HepG2 (cell line): ENCODE results near the gene PRPF38B. TPM values are rescaled to one million over a fixed set of nuclear protein-coding genes. Genes with fewer than 3 reads are reported as not detected.

ENCODE experiments used
- AGO1 ChIP-seq: fragments of 200-400 bp; formaldehyde crosslinking; IDR thresholded peaks from 2 replicates; pipeline ENCODE4 v1.6.1; 2017; ENCODE audit warnings: mild to moderate bottlenecking, low read depth, low read length, moderate library complexity; ENCODE audit not compliant: poor library complexity, severe bottlenecking
- MTA1 ChIP-seq: sonication (generic); formaldehyde crosslinking; IDR thresholded peaks from 2 replicates; pipeline ENCODE4 v1.4.0; 2020; ENCODE audit warnings: missing genetic modification reagents, mild to moderate bottlenecking, borderline replicate concordance
- U2AF1 ChIP-seq: fragments of 200-400 bp; formaldehyde crosslinking; optimal IDR thresholded peaks from 2 replicates; pipeline ENCODE3; 2017; ENCODE audit warnings: mild to moderate bottlenecking, low read depth, low read length
- polyA plus RNA-seq, 8 experiments: library from polyadenylated mRNA; depleted of rRNA in 3 of 8; stranded (reverse) in 7 of 8; unstranded in 1 of 8; fragments of >200 nt; fragmentation: Illumina TruSeq in 4 of 8; extraction: Trizol in 4 of 8; gene quantifications; 2 replicates each; pipeline versions ENCODE4 v1.2.1 to v1.2.3, GENCODE V29; 2011 to 2016; ENCODE audit warnings: low read depth in 4 of 8, missing spikeins in 1 of 8, mixed read lengths in 1 of 8; ENCODE audit not compliant: insufficient read depth in 1 of 8
- total RNA-seq, 5 experiments: library from RNA; depleted of rRNA; stranded (reverse); fragments of >200 nt; fragmentation: Illumina TruSeq; extraction: Trizol; gene quantifications; 2 replicates each; pipeline ENCODE4 v1.2.3, GENCODE V29; 2016; ENCODE audit warnings: low read depth in 1 of 5
- TF ChIP-seq, protein P1 (sequence below): sonication (generic); IDR thresholded peaks from 2 replicates; pipeline ENCODE4 v1.6.1; 2016; ENCODE audit warnings: low read depth, borderline replicate concordance
- TF ChIP-seq, protein P2 (sequence below): sonication (generic); formaldehyde crosslinking; IDR thresholded peaks from 2 replicates; pipeline ENCODE4 v1.4.0; 2020; ENCODE audit warnings: mild to moderate bottlenecking, missing genetic modification reagents
- TF ChIP-seq, protein P3 (sequence below), 2 experiments: sonication (generic) in 1 of 2; formaldehyde crosslinking in 1 of 2; IDR thresholded peaks; 2 replicates each; pipeline versions ENCODE4 v1.4.0 to v1.6.1; 2018 to 2020; ENCODE audit warnings: missing genetic modification reagents in 2 of 2, borderline replicate concordance in 1 of 2, low read depth in 1 of 2, mild to moderate bottlenecking in 1 of 2, missing biosample characterization in 1 of 2

PRPF38B gene
- total and polyA plus RNA-seq, 2 of the 13 experiments (the other 11 are each of a cell fraction or from before 2014, with no cell fraction given), result 25.7 to 29.7 TPM

DNA sequence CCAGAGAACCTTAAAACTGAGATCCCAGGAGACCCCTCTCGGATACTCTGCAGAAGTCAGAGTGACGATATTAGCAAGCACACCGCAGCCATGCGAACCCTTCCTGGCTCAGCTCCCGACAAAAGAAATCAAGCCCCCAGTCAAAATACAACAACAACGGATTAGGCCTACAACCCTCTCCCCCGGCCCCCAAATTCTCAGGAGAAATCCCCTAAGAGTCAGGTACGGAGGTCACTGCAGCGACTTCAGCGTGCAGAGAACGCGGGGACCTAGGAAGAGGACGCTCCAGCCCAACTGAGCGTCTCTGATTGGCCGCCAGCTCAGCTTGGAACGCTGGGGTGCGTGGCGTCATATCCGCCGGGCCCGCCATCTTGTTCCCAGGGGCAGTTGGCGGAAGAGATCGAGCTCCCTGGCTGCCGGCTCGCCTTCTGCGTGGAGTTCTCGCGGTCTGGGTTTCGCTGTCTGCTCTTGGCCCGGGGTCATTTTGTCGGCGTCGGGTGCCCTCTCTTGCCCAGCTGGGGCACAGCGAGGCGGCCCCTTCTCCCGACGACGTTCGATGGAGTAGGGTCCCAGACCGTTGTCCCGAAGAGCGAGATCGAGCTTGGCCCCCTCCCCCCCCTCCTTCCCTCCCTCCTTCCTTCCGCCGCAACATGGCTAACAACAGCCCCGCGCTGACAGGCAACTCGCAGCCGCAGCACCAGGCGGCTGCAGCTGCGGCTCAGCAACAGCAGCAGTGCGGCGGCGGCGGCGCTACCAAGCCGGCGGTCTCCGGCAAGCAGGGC lies at the start of gene PRPF38B (continued):
- TF ChIP-seq, protein P1, sequence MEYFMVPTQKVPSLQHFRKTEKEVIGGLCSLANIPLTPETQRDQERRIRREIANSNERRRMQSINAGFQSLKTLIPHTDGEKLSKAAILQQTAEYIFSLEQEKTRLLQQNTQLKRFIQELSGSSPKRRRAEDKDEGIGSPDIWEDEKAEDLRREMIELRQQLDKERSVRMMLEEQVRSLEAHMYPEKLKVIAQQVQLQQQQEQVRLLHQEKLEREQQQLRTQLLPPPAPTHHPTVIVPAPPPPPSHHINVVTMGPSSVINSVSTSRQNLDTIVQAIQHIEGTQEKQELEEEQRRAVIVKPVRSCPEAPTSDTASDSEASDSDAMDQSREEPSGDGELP, result no peak
- TF ChIP-seq, protein P2, sequence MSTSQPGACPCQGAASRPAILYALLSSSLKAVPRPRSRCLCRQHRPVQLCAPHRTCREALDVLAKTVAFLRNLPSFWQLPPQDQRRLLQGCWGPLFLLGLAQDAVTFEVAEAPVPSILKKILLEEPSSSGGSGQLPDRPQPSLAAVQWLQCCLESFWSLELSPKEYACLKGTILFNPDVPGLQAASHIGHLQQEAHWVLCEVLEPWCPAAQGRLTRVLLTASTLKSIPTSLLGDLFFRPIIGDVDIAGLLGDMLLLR (CRISPR knock-in tag), result no peak
- TF ChIP-seq AGO1 (peak; percentile 53), U2AF1 (peak; percentile 32), MTA1 (CRISPR knock-in tag) (peak; percentile 64; the same call in 1 of the 2 replicates)
- TF ChIP-seq, protein P3, sequence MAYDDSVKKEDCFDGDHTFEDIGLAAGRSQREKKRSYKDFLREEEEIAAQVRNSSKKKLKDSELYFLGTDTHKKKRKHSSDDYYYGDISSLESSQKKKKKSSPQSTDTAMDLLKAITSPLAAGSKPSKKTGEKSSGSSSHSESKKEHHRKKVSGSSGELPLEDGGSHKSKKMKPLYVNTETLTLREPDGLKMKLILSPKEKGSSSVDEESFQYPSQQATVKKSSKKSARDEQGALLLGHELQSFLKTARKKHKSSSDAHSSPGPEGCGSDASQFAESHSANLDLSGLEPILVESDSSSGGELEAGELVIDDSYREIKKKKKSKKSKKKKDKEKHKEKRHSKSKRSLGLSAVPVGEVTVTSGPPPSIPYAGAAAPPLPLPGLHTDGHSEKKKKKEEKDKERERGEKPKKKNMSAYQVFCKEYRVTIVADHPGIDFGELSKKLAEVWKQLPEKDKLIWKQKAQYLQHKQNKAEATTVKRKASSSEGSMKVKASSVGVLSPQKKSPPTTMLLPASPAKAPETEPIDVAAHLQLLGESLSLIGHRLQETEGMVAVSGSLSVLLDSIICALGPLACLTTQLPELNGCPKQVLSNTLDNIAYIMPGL (CRISPR knock-in tag; IDR thresholded peaks at IDR 0.05; ENCODE audit: borderline replicate concordance in 1 of 2, low read depth in 1 of 2), result peak; percentile 18 to 90; a peak in 3 of 4 replicates
- TF ChIP-seq, all 625 proteins: peak for 289
